ENCODE results near the gene HOXB9.

- no peak for TF ChIP-seq CTCF (IDR thresholded peaks at IDR 0.05)
- no peak for TF ChIP-seq POLR2A (IDR thresholded peaks at IDR 0.05)
These were observed 2.6 kb downstream of the HOXB9 start for GRCh38 chr17:48623583-48623982.
